GM21381 (cell line): ENCODE measurements around the gene SLC7A4.
"Not testable (repeated sequence)": the region's sequence is repeated elsewhere in the genome, so short reads cannot be mapped to it uniquely, and the experiment has no call there.

ENCODE experiments used
- ATAC-seq: cut with Tn5 transposase; IDR thresholded peaks from one replicate; pipeline ENCODE4 v1.9.1; 2021; ENCODE audit warnings: mild to moderate bottlenecking, moderate library complexity; ENCODE audit not compliant: unreplicated experiment

SLC7A4 gene

GRCh38 chr22:21043860-21044535 is 11.6 kb upstream of the SLC7A4 start:
- ATAC-seq, result no peak

DNA sequence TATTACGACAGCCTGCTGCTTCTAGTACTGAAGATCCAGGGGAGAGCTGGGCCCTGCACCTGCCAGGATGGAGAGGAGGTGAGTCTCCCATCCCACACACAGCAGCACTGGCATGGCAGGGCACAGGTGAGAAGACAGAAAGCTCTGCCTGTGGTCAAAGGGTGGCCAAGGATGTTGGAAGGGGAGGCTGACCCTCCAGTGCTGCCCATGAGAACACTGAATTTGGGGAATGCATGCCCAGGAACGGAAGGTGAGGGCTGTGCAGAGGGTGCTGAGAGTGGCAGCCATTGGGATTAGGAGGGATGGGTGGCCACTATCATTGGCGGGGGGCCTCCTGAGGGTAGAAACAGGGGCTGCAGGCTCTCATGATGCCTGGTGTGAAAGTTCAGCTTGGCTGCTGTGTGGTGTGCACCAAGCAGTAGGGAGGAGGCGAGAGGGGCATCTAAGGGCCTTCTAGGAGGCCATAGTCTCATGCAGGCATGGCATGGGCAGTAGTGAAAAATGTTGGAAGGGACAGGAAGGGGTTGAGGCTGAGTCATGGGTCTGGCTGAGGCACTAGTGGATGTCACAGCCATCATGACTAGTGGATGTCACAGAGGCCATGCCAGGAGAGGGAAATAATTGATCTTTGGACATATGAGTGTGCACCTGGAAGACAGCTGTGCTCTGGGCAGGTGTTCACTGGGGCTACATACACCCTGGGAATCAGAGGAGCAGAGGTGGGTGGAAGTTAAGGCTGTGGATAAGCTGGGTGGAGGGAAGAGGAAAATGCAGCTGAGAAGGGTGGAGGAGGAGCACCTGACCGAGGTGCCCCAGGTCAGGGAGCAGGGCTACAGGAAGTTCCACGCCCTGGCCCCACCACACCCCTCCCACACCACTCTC is 10.9 kb upstream of the SLC7A4 start:
- ATAC-seq, result no peak

DNA sequence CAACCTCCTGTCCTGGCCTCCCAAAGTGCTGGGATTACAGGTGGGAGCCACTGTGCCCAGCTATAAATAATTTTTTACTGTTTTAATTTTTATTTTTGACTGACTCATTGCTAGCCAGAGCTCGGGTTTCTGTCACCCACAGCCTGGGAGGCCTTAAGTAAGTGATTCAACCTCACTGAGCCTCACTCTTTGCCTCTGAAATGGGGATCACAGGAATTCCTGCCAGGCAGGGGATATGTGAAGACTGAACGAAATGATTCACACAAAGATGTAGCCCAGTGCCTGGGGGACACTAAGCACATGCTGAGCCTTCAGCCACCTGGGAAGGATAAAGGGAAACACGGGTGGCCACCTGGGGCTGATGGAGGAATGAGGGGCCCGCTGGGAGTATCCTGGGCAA is 9.6 kb upstream of the SLC7A4 start:
- ATAC-seq, result no peak

GRCh38 chr22:21039158-21039557 is 6.8 kb upstream of the SLC7A4 start:
- not testable (repeated sequence) for ATAC-seq

DNA sequence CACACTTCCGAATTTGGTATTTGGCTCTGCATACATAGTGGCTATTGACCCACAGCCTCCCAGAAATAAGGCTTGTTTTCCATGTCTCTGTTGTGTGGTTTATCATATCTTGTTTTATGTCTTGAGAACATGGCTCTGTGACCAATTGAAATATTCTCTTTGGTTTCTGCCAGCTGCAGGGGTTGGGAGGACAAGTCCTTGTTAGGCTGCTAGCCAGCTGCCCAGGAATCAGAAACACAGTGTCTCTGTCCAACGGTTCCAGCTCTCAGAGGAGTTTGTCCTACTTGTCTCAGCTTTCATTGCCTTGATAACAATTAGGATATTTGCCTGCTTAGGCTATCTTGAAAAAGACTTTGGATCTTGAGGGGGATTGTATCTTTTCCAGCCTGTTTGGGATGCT is 6.0 kb upstream of the SLC7A4 start:
- no peak for ATAC-seq

DNA sequence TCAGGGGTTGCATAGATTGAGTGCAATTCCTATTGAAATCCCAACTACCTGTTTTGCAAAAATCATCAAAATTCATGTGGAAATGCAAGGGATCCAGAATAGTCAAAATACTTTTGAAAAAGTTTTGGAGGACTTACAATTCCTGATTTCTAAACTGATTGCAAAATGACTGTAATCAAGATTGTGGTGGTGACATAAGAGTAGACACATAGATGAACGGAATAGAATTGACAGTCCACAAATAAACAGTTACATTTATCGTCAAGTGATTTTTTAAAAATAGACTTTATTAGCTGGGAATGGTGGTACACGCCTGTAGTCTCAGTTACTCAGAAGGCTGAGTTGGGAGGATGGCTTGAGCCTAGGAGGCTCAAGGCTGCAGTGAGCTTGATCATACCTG is 2.6 kb upstream of the SLC7A4 start:
- no peak for ATAC-seq

DNA sequence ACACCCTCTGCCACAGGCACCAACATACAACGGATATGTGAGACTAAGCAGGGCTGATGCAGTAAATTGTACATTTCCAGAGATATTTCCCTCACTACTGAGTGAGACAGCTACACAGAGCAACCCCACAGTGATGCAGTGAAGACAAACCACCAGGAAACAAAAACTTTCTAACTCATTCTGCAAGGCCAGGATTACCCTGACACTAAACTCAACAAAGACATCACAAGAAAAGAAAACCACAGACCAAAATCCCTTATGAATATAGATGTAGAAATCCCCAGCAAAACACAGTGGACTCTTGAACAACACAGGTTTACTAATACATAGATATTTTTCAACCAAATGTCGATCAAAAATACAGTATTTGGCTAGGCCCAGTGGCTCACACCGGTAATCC is 1.5 kb upstream of the SLC7A4 start:
- no peak for ATAC-seq

DNA sequence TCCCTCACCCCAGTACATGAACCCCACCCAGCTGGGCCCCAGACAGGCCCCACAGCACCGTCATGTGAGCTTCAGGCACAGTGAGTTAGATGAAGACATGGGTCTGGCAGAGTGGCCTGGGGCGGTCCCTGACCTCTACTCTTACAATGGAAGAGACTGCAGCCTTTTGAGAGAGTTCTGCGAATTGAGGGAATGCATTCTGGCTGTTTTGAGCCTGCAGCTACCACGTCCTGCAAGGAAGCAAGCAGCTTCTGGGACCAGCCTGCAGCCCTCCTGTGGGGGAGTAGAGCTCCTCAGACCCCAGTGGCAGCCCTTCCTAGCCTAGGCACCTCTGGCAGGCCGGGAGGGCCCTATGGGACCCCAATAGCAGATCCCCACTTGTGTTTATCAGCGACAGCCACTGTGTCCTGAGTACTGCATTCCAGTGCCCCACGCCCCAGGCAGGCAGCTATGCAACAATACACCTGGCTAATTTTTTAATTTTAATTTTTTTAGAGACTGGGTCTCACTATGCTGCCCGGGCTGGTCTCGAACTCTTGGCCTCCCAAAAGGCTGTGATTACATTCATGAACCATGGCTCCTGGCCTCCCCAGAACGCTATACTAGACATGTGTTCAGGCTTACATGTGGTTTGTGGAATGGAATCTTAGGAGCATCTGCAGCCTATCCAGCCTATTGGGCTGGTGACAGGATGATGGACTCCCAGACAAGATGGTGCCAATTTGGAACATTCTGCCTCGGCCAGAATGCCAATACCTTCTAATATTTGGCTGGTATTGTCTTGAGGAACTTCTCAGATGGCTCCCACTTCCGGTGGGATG is 717 bp upstream of the SLC7A4 start:
- no peak for ATAC-seq

DNA sequence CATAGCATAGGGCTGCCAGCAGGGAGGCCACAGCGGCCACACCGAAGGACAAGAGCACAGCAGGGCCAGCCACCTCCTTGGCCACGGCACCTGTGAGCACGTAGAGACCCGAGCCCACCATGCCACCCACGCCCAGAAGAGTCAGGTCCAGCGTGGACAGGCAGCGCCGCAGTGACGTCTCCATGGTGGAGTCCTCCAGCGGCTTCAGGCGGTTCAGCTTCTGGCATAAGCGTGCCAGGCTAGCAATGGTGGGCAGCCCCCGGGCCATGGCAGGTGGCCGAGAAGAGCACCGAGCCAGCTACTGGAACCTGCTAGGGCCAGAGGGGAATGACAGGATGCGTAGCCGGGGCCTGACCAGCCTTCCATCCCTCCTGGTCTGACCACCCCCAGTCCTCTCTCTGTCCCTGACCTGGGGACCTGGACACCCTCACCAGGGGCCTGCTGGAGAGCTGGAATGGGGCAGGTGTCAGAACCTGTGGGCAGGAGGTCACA is 770 bp downstream of the SLC7A4 start:
- ATAC-seq, result no peak

DNA sequence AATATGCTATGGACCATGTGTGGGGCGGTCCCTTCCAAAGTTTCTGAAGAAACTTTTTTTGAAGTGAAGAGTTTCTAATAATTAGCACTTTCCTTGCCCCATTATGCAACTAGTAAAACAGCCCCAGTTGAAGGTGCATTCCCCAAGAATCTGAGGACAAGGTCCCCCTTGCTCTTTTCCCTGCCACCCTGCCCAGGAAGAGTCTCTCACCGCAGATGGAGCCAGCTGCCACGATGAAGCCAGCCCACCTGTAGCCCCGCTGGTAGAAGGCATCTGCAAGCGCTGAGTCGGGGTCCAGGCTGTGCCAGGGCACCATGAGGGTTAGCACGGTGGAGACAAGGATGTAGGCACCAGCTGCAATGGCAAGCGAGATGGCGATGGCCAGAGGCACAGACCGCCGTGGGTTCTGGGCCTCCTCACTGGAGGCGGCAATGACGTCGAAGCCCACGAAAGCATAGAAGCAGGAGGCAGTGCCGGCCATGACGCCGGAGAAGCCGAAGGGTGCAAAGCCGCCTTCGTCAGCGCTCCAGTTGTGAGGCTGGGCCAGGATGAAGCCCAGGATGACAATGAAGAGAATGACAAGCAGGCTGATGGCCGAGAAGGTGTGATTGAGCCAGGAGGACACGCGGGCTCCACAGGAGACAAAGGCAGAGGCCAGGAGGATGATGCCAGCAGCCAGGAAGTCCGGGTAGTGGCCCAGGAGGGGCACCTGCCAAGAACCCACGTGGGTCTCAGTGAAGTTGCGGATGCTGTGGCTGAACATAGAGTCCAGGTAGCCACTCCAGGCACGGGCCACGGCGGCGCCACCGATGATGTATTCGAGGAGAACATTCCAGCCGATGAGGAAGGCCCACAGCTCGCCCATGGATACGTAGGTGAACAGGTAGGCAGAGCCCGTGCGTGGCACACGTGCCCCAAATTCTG is 1.5 kb downstream of the SLC7A4 start:
- no peak for ATAC-seq

GRCh38 chr22:21030032-21030431 is 2.3 kb downstream of the SLC7A4 start:
- no peak for ATAC-seq

- ATAC-seq, result no peak
Measured at GRCh38 chr22:21029486-21030025, 2.8 kb downstream of the SLC7A4 start.

DNA sequence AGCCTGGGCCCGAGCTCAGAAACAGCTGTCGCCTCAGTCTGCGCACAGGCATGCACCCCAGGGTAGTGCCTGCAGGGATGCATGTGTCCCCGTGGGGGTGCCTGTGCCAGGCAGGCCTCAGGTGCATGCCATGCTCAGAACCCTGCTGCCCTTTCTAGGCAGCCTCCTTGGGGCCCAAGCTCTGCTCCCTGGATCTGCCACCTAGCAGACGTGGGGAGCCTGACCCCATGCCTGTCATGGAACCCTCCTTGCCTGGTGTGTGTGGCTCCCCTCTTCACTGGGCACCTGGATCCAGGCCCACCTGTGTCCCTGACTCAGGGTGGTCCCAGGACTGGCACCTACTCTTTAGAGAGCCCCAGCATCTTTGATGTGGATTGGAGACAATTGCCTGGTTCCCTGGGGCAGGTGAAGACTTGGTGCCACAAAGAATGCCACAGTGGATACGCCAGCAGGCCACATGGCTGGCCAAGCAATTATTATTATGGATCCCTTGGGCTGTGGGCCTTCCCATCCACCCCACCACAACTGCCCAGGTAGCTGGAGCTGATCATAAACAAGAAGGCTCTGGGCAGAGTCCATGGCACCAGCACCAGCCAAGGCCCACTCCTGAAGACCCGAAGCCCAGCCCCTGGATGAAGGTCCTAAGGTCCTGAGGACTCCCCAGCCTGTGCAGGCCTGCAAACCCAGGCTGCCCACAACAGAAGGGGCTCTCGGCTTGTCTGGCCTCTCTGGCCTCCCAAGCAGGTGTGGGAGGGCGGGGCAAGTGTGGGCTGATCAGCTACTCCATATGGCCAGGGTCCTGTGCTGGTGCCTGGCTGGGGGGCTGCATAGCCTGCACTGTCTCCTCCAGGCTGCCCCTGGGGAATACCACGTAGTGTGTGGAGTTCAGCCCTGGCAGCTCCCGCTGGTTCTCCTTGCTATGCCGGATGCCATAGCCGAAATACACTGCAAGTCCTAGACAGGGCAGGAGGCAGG is 3.8 kb downstream of the SLC7A4 start:
- ATAC-seq, result no peak

- ATAC-seq, result no peak
Measured at GRCh38 chr22:21026783-21027692, 5.3 kb downstream of the SLC7A4 start.

GRCh38 chr22:21025763-21026755 is 6.3 kb downstream of the SLC7A4 start:
- ATAC-seq, result no peak

DNA sequence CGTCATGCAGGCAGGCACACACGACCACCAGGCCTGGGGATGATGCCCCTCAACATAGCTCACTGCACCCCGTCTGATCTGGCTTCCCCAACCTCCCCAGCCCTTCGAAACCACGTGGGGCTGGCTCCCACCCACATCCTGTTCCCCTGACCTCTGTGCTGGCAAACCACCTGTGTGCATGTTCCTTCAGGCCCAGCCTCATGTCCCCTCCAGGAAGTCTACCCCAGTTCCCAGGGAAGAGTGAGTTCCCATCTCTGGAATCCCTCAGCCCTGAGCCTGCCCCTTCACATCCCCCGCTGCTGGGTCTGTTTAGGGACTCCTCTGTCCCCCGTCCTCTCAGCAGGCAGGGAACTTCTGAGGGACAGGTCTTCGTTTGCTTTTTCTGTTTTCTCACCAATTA is 7.1 kb downstream of the SLC7A4 start:
- ATAC-seq, result no peak
